Adrenal gland (tissue), 12 donors: ENCODE measurements around the gene WDR89. TPM values are rescaled to one million over a fixed set of nuclear protein-coding genes. Genes with fewer than 3 reads are reported as not detected.

ENCODE experiments used
- DNase-seq, 7 donors: peaks; one replicate each; pipeline ENCODE4 v3.0.0-alpha.2; 2019 to 2020
- H3K27ac ChIP-seq, 5 donors: fragments of 200-600 bp; sonication (generic) in 4 of 5; 1 replicate in 3 of 5; 2 replicates in 2 of 5; pipeline versions ENCODE4 v1.5.1 to v1.8.0; 2016 to 2020; ENCODE audit warnings: mild to moderate bottlenecking in 1 of 5
- H3K27me3 ChIP-seq: fragments of 200-600 bp; 2 replicates; pipeline ENCODE4 v1.8.0; 2021
- H3K36me3 ChIP-seq, 2 donors: fragments of 200-600 bp; replicated peaks in 1 of 2; 1 replicate in 1 of 2; 2 replicates in 1 of 2; pipeline versions ENCODE4 v1.5.1 to v1.8.0; 2018 to 2022
- H3K4me1 ChIP-seq, 2 donors: fragments of 200-600 bp; replicated peaks in 1 of 2; 1 replicate in 1 of 2; 2 replicates in 1 of 2; pipeline versions ENCODE4 v1.5.1 to v1.8.0; 2018 to 2021
- H3K4me3 ChIP-seq, 4 donors: fragments of 200-600 bp; sonication (generic) in 3 of 4; one replicate each; pipeline ENCODE4 v1.5.1; 2016 to 2018
- H3K9me3 ChIP-seq, 3 donors: fragments of 200-600 bp; sonication (generic) in 1 of 3; replicated peaks in 1 of 3; 1 replicate in 2 of 3; 2 replicates in 1 of 3; pipeline versions ENCODE4 v1.5.1 to v1.8.0; 2016 to 2021
- POLR2A ChIP-seq, 2 donors: fragments of 450-650 bp; IDR thresholded peaks; one replicate each; pipeline ENCODE4 v1.6.1; 2017; ENCODE audit warnings: antibody characterized with exemption in 2 of 2, mild to moderate bottlenecking in 2 of 2, moderate library complexity in 1 of 2
- WGBS, 4 donors: extraction: QIAGEN DNeasy Blood & Tissue Kit in 2 of 4; methylation state at CpG; one replicate each; pipeline versions ENCODE4 v1.1.5 to v1.1.7; 2013 to 2017; 5-methylcytosine and 5-hydroxymethylcytosine counted together
- intact Hi-C, 2 donors: fragments of 100-400 bp; cut with DNase I; formaldehyde crosslinking; loops; one replicate each; pipeline versions ENCODE4 v1.14.1 to v1.15.0; 2022 to 2023
- polyA plus RNA-seq, 3 donors: library from polyadenylated mRNA; stranded (reverse); fragments of 200-250 nt in 2 of 3; fragments of 350-450 nt in 1 of 3; fragmentation: Illumina TruSeq in 1 of 3; extraction: RNeasy Lipid Tissue Mini Kit (QIAGEN cat#74804) in 1 of 3; gene quantifications; one replicate each; pipeline ENCODE4 v1.2.3, GENCODE V29; 2013 to 2014
- total RNA-seq, 9 donors: library from RNA; depleted of rRNA in 4 of 9; stranded (reverse); fragments of >200 nt in 4 of 9; fragments of 120-200 nt in 1 of 9; fragmentation: NEBNext Ultra II Directional in 1 of 9; extraction: Animal tissue kit (Norgen Biotek cat#: 25700) in 1 of 9; gene quantifications; one replicate each; pipeline versions ENCODE4 v1.1.0 to v1.2.4, GENCODE V29; 2013 to 2023
- TF ChIP-seq, protein P1 (sequence below), 6 experiments: fragments of 450-650 bp in 4 of 6; fragments of 200-600 bp in 2 of 6; sonication (generic) in 1 of 6; IDR thresholded peaks; 1 replicate in 5 of 6; 2 replicates in 1 of 6; pipeline versions ENCODE4 v1.5.1 to v1.8.0; 2016 to 2021; ENCODE audit warnings: antibody characterized with exemption in 6 of 6, mild to moderate bottlenecking in 2 of 6, moderate library complexity in 1 of 6
- donor health status: healthy with polysubstance abuse.
- donor health status: Bipolar disorder and iron deficiency.
- donor health status: DM: yes; HTN: yes; CAD: no.
- donor health status: DM: no; HTN: no; CAD: no.
- donor health status: DM: no; HTN: no; CAD: no.
- donor health status: DM: yes; HTN: yes; CAD: no.

Gene WDR89
- total and polyA plus RNA-seq, 12 donors = 2.5 to 19.2 (median 10.7) TPM

- DNase-seq = peak in 3 of 7 donors; percentile 10 to 11 (median 11)
- intact Hi-C loops = no loop called here
- H3K27me3 ChIP-seq = no peaks in the 10 kb centered on the region
- H3K4me3 ChIP-seq = no peak overlapping the region
- peak overlapping the region in 1 of 5 donors; percentile 6 for H3K27ac ChIP-seq
- TF ChIP-seq POLR2A (IDR thresholded peaks at IDR 0.05) = no peak
- TF ChIP-seq, protein P1, sequence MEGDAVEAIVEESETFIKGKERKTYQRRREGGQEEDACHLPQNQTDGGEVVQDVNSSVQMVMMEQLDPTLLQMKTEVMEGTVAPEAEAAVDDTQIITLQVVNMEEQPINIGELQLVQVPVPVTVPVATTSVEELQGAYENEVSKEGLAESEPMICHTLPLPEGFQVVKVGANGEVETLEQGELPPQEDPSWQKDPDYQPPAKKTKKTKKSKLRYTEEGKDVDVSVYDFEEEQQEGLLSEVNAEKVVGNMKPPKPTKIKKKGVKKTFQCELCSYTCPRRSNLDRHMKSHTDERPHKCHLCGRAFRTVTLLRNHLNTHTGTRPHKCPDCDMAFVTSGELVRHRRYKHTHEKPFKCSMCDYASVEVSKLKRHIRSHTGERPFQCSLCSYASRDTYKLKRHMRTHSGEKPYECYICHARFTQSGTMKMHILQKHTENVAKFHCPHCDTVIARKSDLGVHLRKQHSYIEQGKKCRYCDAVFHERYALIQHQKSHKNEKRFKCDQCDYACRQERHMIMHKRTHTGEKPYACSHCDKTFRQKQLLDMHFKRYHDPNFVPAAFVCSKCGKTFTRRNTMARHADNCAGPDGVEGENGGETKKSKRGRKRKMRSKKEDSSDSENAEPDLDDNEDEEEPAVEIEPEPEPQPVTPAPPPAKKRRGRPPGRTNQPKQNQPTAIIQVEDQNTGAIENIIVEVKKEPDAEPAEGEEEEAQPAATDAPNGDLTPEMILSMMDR (IDR thresholded peaks at IDR 0.05) = no peak
- H3K4me1 ChIP-seq = no peaks in the 10 kb centered on the region
- WGBS, 4 donors = 39 to 46% (median 43%) methylated on average over 4 of the region's 4 CpGs
- H3K36me3 ChIP-seq = no peaks in the 10 kb centered on the region
- H3K9me3 ChIP-seq = no peaks in the 10 kb centered on the region
Observed at GRCh38 chr14:63573581-63573980, 68.1 kb downstream of the WDR89 start.

GRCh38 chr14:63565448-63565847 lies 76.2 kb downstream of the WDR89 start:
- TF ChIP-seq, protein P1 (IDR thresholded peaks at IDR 0.05) = no peak
- no peak for TF ChIP-seq POLR2A (IDR thresholded peaks at IDR 0.05)

DNA sequence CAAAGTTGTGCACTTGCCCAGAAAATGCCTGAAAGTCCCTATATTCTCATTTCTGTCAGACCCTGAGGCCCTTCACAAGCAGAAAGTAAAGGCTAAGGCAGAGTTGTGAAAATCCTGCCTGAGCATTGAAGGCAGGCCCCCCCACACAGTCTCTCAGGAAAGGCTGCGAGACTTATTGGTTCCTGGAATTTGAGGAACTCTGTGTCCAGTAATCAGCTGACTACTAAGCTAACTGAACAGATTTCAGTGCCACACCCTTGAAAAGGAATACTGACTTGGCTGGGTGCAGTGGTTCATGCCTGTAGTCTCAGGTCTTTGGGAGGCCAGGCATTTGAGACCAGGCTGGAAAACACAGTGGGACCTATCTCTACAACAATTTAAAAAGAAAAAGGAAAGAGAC lies 77.4 kb downstream of the WDR89 start:
- H3K36me3 ChIP-seq = no peaks in the 10 kb centered on the region
- peak in 4 of 7 donors; percentile 13 to 42 (median 27) for DNase-seq
- H3K4me1 ChIP-seq = peaks cover 8 to 10% of the 10 kb centered on the region in 2 donors
- peak overlapping the region in 1 of 5 donors; percentile 5 for H3K27ac ChIP-seq
- intact Hi-C loops = no loop called here
- WGBS, 4 donors = 22 to 36% (median 27%) methylated on average over 1 of the region's 1 CpG
- H3K4me3 ChIP-seq = no peak overlapping the region
- H3K27me3 ChIP-seq = no peaks in the 10 kb centered on the region
- no peaks in the 10 kb centered on the region for H3K9me3 ChIP-seq
- TF ChIP-seq, protein P1 (IDR thresholded peaks at IDR 0.05) = no peak
- no peak for TF ChIP-seq POLR2A (IDR thresholded peaks at IDR 0.05)

More at GRCh38 chr14:63565448-63565847, 76.2 kb downstream of the WDR89 start:
- peaks cover 8 to 10% of the 10 kb centered on the region in 2 donors for H3K4me1 ChIP-seq
- DNase-seq = no peak
- intact Hi-C loops = no loop called here
- 80 to 91% (median 86%) methylated on average over 3 of the region's 3 CpGs for WGBS, 4 donors
- H3K4me3 ChIP-seq = no peak overlapping the region
- no peaks in the 10 kb centered on the region for H3K27me3 ChIP-seq
- H3K36me3 ChIP-seq = no peaks in the 10 kb centered on the region
- H3K27ac ChIP-seq = no peak overlapping the region
- no peaks in the 10 kb centered on the region for H3K9me3 ChIP-seq

DNA sequence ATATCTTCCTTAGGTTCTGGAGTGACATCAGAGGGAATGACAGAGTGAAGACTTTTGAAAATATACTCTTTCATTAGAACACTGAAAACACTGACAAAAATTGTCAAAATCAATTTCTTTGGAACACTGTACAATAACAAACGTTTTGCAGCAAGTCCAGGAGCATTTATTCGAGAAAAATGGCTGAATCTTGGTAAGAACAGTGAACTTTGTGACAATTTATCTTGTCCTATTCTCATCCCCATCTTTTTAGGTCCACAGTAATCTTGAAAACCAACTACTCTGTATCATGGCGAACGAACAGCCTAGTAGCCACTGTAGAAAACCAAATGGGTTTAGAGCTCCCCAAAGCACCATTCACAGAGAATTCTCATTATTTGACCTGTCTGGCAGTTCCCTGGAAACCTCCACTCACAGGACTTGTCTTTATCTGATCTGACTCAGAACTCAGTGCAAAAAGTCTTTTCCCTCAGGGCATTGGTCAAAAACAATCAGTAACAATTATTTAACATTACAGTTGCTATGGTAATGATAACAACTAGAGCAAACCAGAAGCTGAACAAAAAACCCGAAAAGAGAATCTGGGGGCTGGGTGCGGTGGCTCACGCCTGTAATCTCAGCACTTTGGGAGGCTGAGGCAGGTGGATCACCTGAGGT lies 78.2 kb downstream of the WDR89 start:
- peak in 1 of 7 donors; percentile 22 for DNase-seq
- H3K27ac ChIP-seq = peak overlapping the region in 1 of 5 donors; percentile 5
- 66 to 74% (median 72%) methylated on average over 7 of the region's 7 CpGs for WGBS, 4 donors
- H3K27me3 ChIP-seq = no peaks in the 10 kb centered on the region
- H3K9me3 ChIP-seq = no peaks in the 10 kb centered on the region
- peaks cover 8 to 10% of the 10 kb centered on the region in 2 donors for H3K4me1 ChIP-seq
- no peaks in the 10 kb centered on the region for H3K36me3 ChIP-seq
- no peak for TF ChIP-seq POLR2A (IDR thresholded peaks at IDR 0.05)
- TF ChIP-seq, protein P1 (IDR thresholded peaks at IDR 0.05) = no peak
- H3K4me3 ChIP-seq = no peak overlapping the region
- intact Hi-C loops = no loop called here
